ENCODE measurements around the gene PLPPR3.

DNA sequence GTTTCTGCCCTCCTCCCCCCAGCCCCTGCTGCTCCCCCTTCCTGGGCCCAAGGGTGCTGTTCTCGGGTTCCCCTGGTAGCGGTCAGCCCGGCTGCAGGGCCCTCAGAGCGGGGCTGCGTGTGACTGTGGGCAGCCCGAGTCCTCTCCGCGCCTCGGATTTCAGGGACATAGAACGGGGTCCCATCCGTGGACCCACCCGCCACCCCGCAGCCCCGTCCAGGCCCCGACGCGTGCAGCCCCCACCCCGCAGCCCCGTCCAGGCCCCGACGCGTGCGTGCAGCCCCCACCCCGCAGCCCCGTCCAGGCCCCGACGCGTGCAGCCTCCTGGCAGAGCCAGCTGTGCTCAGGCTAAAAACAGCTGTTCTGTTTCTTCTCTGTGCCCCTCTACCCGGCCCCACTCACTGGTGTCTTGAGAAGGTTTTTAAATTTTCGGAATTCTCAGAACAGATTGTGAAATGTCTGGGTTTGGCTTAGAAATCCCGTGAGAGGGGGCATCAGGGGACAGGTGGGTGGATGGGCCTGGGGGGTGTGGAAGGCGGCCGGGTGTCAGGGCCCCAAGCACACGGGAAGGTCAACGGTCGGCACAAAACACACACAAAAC is 13.6 kb upstream of the PLPPR3 start:
- TF ChIP-seq POLR2AphosphoS5 (IDR thresholded peaks at IDR 0.05) (no peak), POLR2A (IDR thresholded peaks at IDR 0.05) (no peak)
- TF ChIP-seq, protein P1, sequence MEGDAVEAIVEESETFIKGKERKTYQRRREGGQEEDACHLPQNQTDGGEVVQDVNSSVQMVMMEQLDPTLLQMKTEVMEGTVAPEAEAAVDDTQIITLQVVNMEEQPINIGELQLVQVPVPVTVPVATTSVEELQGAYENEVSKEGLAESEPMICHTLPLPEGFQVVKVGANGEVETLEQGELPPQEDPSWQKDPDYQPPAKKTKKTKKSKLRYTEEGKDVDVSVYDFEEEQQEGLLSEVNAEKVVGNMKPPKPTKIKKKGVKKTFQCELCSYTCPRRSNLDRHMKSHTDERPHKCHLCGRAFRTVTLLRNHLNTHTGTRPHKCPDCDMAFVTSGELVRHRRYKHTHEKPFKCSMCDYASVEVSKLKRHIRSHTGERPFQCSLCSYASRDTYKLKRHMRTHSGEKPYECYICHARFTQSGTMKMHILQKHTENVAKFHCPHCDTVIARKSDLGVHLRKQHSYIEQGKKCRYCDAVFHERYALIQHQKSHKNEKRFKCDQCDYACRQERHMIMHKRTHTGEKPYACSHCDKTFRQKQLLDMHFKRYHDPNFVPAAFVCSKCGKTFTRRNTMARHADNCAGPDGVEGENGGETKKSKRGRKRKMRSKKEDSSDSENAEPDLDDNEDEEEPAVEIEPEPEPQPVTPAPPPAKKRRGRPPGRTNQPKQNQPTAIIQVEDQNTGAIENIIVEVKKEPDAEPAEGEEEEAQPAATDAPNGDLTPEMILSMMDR (IDR thresholded peaks at IDR 0.05) = no peak

Data from suprapubic skin (tissue), 4 donors.